Endothelial cell of umbilical vein (primary cell): ENCODE results near the gene CAMK2N1. TPM values are rescaled to one million over a fixed set of nuclear protein-coding genes. Genes with fewer than 3 reads are reported as not detected.

Source experiments
- BruUV-seq: library from RNA; stranded (reverse); fragments of 400-500 nt; replicated peaks from 2 replicates; lab custom pipeline; 2021; lab: Mats Ljungman, UMichigan
- CTCF ChIA-PET: fragments of 300-600, 350-600 bp; sonication (Branson Sonifier 250); formaldehyde crosslinking; loops from one replicate; lab custom pipeline; 2021; ENCODE audit warnings: antibody characterized with exemption, inconsistent platforms; lab: Charles Lee
- POLR2A ChIA-PET: fragments of 300-600, 350-600 bp; sonication (Branson Sonifier 250); formaldehyde crosslinking; loops from one replicate; lab custom pipeline; 2021; ENCODE audit warnings: antibody characterized with exemption, inconsistent platforms; lab: Charles Lee
- DNase-seq: peaks from one replicate; pipeline ENCODE4 v3.0.0-alpha.2; 2011; ENCODE audit warnings: low read depth, low spot score
- FAIRE-seq: peaks from 2 replicates; lab custom pipeline; 2011; peaks lifted over from hg19 to GRCh38; lab: Jason Lieb, UNC
- H2AFZ ChIP-seq: 2 replicates; pipeline ENCODE4 v1.6.0; 2012; ENCODE audit warnings: low read depth, low read length, control low read depth, inconsistent platforms
- H3K27ac ChIP-seq: 2 replicates; pipeline ENCODE4 v1.5.1; 2011; ENCODE audit warnings: low read depth, mild to moderate bottlenecking, control low read depth, low read length, moderate library complexity; ENCODE audit not compliant: insufficient read depth
- H3K27me3 ChIP-seq, 2 experiments: 2 replicates each; pipeline versions ENCODE4 v1.6.0 to v1.6.1; 2011; ENCODE audit warnings: low read length in 2 of 2, mixed read lengths in 1 of 2; ENCODE audit not compliant: control insufficient read depth in 2 of 2, insufficient read depth in 2 of 2
- H3K36me3 ChIP-seq, 2 experiments: 2 replicates in 1 of 2; 3 replicates in 1 of 2; pipeline ENCODE4 v1.5.1; 2011; ENCODE audit warnings: low read length in 2 of 2, mild to moderate bottlenecking in 1 of 2, moderate library complexity in 1 of 2; ENCODE audit not compliant: control insufficient read depth in 2 of 2, insufficient read depth in 2 of 2; ENCODE audit errors: extremely low read depth in 1 of 2
- H3K4me1 ChIP-seq: 3 replicates; pipeline ENCODE4 v1.5.1; 2011; ENCODE audit warnings: mild to moderate bottlenecking, low read length; ENCODE audit not compliant: control insufficient read depth, insufficient read depth; ENCODE audit errors: extremely low read depth
- H3K4me2 ChIP-seq: 2 replicates; pipeline ENCODE4 v1.6.1; 2011; ENCODE audit warnings: low read length, control low read depth, mixed read lengths; ENCODE audit not compliant: insufficient read depth
- H3K4me3 ChIP-seq, 3 experiments: fragments of 200-600 bp in 1 of 3; sonication (generic), shearing (Covaris generic) in 1 of 3; replicated peaks in 1 of 3; 2 replicates each; pipeline ENCODE4 v1.5.1; 2011 to 2016; ENCODE audit warnings: control low read depth in 3 of 3, low read length in 3 of 3, mild to moderate bottlenecking in 2 of 3, inconsistent platforms in 1 of 3, low read depth in 1 of 3, moderate library complexity in 1 of 3; ENCODE audit not compliant: insufficient read depth in 1 of 3
- H3K79me2 ChIP-seq: 2 replicates; pipeline ENCODE4 v1.6.0; 2012; ENCODE audit warnings: low read length, inconsistent platforms; ENCODE audit not compliant: control insufficient read depth, insufficient read depth
- H3K9ac ChIP-seq: replicated peaks from 2 replicates; pipeline ENCODE3; 2011; ENCODE audit warnings: low read length, control low read depth; ENCODE audit not compliant: insufficient read depth; ENCODE audit errors: extremely low read depth
- H3K9me1 ChIP-seq: replicated peaks from 3 replicates; pipeline ENCODE4 v1.6.0; 2011; ENCODE audit warnings: mild to moderate bottlenecking, low read length; ENCODE audit not compliant: control insufficient read depth, insufficient read depth; ENCODE audit errors: extremely low read depth
- H3K9me3 ChIP-seq: replicated peaks from 2 replicates; pipeline ENCODE4 v1.5.1; 2012; ENCODE audit warnings: low read length, inconsistent platforms; ENCODE audit not compliant: control insufficient read depth, insufficient read depth
- H4K20me1 ChIP-seq: replicated peaks from 2 replicates; pipeline ENCODE3; 2011; ENCODE audit warnings: mild to moderate bottlenecking, low read length; ENCODE audit not compliant: control insufficient read depth, insufficient read depth; ENCODE audit errors: extremely low read depth
- EZH2 ChIP-seq: IDR thresholded peaks from 2 replicates; pipeline ENCODE4 v1.6.1; 2012; ENCODE audit warnings: borderline replicate concordance, low read depth, mild to moderate bottlenecking, moderate library complexity, low read length, inconsistent platforms; ENCODE audit not compliant: severe bottlenecking
- FOS ChIP-seq: IDR thresholded peaks from 2 replicates; pipeline ENCODE4 v1.6.1; 2011; ENCODE audit warnings: mild to moderate bottlenecking, low read length, moderate library complexity, borderline replicate concordance; ENCODE audit not compliant: insufficient read depth
- GATA2 ChIP-seq: IDR thresholded peaks from 2 replicates; pipeline ENCODE4 v1.7.0; 2011; ENCODE audit warnings: low read depth, mild to moderate bottlenecking, moderate library complexity, mixed read lengths, low read length; ENCODE audit not compliant: insufficient read length, insufficient read depth
- JUN ChIP-seq: IDR thresholded peaks from 2 replicates; pipeline ENCODE4 v1.6.1; 2011; ENCODE audit warnings: borderline replicate concordance, low read depth; ENCODE audit not compliant: insufficient read length, insufficient read depth
- MYC ChIP-seq: IDR thresholded peaks from one replicate; pipeline ENCODE4 v1.6.1; 2011; ENCODE audit warnings: mild to moderate bottlenecking, low read depth, low read length
- POLR2A ChIP-seq: IDR thresholded peaks from 2 replicates; pipeline ENCODE4 v1.6.1; 2012; ENCODE audit warnings: low read depth, mild to moderate bottlenecking, control low read depth, low read length
- POLR2AphosphoS5 ChIP-seq: IDR thresholded peaks from 2 replicates; pipeline ENCODE4 v1.6.1; 2012; ENCODE audit warnings: low read depth, mild to moderate bottlenecking, control low read depth, low read length, moderate library complexity; ENCODE audit not compliant: insufficient read depth
- dilution Hi-C: fragments of 300-500 bp; cut with MboI; formaldehyde crosslinking; loops from one replicate; pipeline ENCODE4 v1.15.0; 2019; ENCODE audit warnings: low sequenced_read_pairs; ENCODE audit not compliant: extremely low pct_ligation_motif_present
- intact Hi-C: fragments of 100-400 bp; cut with micrococcal nuclease; formaldehyde crosslinking; loops from one replicate; pipeline ENCODE4 v1.10.0; 2022
- polyA plus RNA-seq, 4 experiments: library from polyadenylated mRNA; depleted of rRNA in 3 of 4; stranded (reverse) in 3 of 4; unstranded in 1 of 4; fragments of >200 nt; gene quantifications; 2 replicates each; pipeline versions ENCODE4 v1.2.1 to v1.2.3, GENCODE V29; 2011 to 2012; ENCODE audit warnings: missing spikeins in 1 of 4
- total RNA-seq: library from RNA; stranded (reverse); gene quantifications from 2 replicates; pipeline ENCODE4 v1.2.3, GENCODE V29; 2021
- TF ChIP-seq, protein P1 (sequence below): IDR thresholded peaks from 2 replicates; pipeline ENCODE4 v1.6.1; 2011; ENCODE audit not compliant: insufficient read depth, insufficient read length
- TF ChIP-seq, protein P2 (sequence below), 2 donors: IDR thresholded peaks; 1 replicate in 1 of 2; 2 replicates in 1 of 2; pipeline ENCODE4 v1.5.1; 2011; ENCODE audit warnings: low read length in 2 of 2, mild to moderate bottlenecking in 2 of 2, moderate library complexity in 2 of 2, control low read depth in 1 of 2, inconsistent platforms in 1 of 2, low read depth in 1 of 2; ENCODE audit not compliant: insufficient read depth in 1 of 2; ENCODE audit errors: extremely low read depth in 1 of 2

CAMK2N1 gene
- total and polyA plus RNA-seq, 2 donors (not counting 3 experiments of a cell fraction or from before 2014, with no cell fraction given): 3.3 to 18.3 TPM

DNA sequence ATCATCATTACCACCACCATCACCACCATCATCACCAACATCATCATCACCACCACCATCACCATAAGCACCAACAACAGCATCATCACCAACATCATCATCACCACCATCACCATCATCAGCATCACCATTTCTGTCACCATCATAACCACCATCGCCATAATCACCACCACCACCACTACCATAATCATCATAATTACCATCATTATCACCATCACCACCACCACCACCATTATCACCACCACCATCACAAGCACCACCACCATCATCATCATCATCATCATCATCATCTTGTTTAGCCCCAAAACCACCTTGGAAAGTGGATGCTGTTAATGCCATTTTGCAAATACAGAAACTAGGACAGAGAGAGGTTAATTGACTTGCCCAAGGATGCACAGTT, 22.5 kb downstream of the CAMK2N1 start:
- Histone ChIP-seq H3K9ac (no peak overlapping the region), H3K36me3 (no peaks in the 10 kb centered on the region), H3K9me1 (no peaks in the 10 kb centered on the region), H3K79me2 (no peaks in the 10 kb centered on the region), H3K4me2 (no peak overlapping the region), H3K4me3 (no peak overlapping the region), H3K9me3 (no peaks in the 10 kb centered on the region), H2AFZ (no peak overlapping the region), H3K27ac (no peak overlapping the region), H4K20me1 (no peaks in the 10 kb centered on the region), H3K4me1 (no peaks in the 10 kb centered on the region), H3K27me3 (peaks cover 0 to 2% of the 10 kb centered on the region in 2 experiments)
- dilution Hi-C loops: no loop called here
- DNase-seq (no peak), FAIRE-seq (no peak)
- TF ChIP-seq EZH2 (no peak), POLR2A (no peak), JUN (no peak), GATA2 (no peak), POLR2AphosphoS5 (no peak), MYC (no peak), FOS (no peak)
- TF ChIP-seq, protein P1, sequence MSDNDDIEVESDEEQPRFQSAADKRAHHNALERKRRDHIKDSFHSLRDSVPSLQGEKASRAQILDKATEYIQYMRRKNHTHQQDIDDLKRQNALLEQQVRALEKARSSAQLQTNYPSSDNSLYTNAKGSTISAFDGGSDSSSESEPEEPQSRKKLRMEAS: no peak
- TF ChIP-seq, protein P2, sequence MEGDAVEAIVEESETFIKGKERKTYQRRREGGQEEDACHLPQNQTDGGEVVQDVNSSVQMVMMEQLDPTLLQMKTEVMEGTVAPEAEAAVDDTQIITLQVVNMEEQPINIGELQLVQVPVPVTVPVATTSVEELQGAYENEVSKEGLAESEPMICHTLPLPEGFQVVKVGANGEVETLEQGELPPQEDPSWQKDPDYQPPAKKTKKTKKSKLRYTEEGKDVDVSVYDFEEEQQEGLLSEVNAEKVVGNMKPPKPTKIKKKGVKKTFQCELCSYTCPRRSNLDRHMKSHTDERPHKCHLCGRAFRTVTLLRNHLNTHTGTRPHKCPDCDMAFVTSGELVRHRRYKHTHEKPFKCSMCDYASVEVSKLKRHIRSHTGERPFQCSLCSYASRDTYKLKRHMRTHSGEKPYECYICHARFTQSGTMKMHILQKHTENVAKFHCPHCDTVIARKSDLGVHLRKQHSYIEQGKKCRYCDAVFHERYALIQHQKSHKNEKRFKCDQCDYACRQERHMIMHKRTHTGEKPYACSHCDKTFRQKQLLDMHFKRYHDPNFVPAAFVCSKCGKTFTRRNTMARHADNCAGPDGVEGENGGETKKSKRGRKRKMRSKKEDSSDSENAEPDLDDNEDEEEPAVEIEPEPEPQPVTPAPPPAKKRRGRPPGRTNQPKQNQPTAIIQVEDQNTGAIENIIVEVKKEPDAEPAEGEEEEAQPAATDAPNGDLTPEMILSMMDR (IDR thresholded peaks at IDR 0.05; ENCODE audit: extremely low read depth in 1 of 2, insufficient read depth in 1 of 2, low read depth in 1 of 2, low read length in 2 of 2): no peak
- ChIA-PET CTCF (no interaction called here), POLR2A (no interaction called here)
- no TSS peak for BruUV-seq
- intact Hi-C loops: no loop called here
